B cell (primary cell): ENCODE data around the gene CAND2. TPM values are rescaled to one million over a fixed set of nuclear protein-coding genes. Genes with fewer than 3 reads are reported as not detected.
A peak's percentile ranks its signal among the peaks of the same experiment; 100 is the strongest.

Source experiments
- ATAC-seq: fragments of 200-7000 bp; cut with Tn5 transposase; one replicate; pipeline ENCODE4 v1.10.0; 2021; ENCODE audit warnings: low read depth, mild to moderate bottlenecking, moderate number of reproducible peaks, moderate library complexity
- CTCF ChIA-PET: fragments of 350-600 bp; sonication (Branson Sonifier 250); formaldehyde crosslinking; loops from one replicate; lab custom pipeline; 2021; ENCODE audit warnings: antibody characterized with exemption, inconsistent platforms; lab: Charles Lee
- POLR2A ChIA-PET: fragments of 350-600 bp; sonication (Branson Sonifier 250); formaldehyde crosslinking; loops from one replicate; lab custom pipeline; 2021; ENCODE audit warnings: antibody characterized with exemption; lab: Charles Lee
- DNase-seq: peaks from one replicate; pipeline ENCODE4 v3.0.0; 2013
- H2AFZ ChIP-seq: 2 replicates; pipeline ENCODE4 v1.6.1; 2012; ENCODE audit warnings: mild to moderate bottlenecking, low read depth, low read length; ENCODE audit not compliant: insufficient read depth, poor library complexity, severe bottlenecking
- H3K27ac ChIP-seq, 2 donors: 1 replicate in 1 of 2; 2 replicates in 1 of 2; pipeline ENCODE4 v1.5.1; 2012 to 2013; ENCODE audit warnings: low read length in 2 of 2, mild to moderate bottlenecking in 2 of 2, moderate library complexity in 1 of 2
- H3K27me3 ChIP-seq, 4 experiments: fragments of 200-600 bp in 1 of 4; sonication (generic) in 1 of 4; replicated peaks in 1 of 4; 1 replicate in 2 of 4; 2 replicates in 2 of 4; pipeline versions ENCODE4 v1.6.1 to v1.7.0; 2013 to 2016; ENCODE audit warnings: low read length in 3 of 4, mild to moderate bottlenecking in 2 of 4, mixed read lengths in 1 of 4, moderate library complexity in 1 of 4; ENCODE audit not compliant: insufficient read depth in 4 of 4, control insufficient read depth in 3 of 4; ENCODE audit errors: control extremely low read depth in 1 of 4
- H3K36me3 ChIP-seq, 2 experiments: replicated peaks in 1 of 2; 1 replicate in 1 of 2; 2 replicates in 1 of 2; pipeline versions ENCODE4 v1.6.1 to v1.7.1; 2013; ENCODE audit warnings: low read length in 1 of 2; ENCODE audit not compliant: insufficient read depth in 2 of 2, control insufficient read depth in 1 of 2; ENCODE audit errors: control extremely low read depth in 1 of 2, extremely low read depth in 1 of 2
- H3K4me1 ChIP-seq, 2 donors: fragments of 200-600 bp in 1 of 2; sonication (generic) in 1 of 2; 1 replicate in 1 of 2; 2 replicates in 1 of 2; pipeline versions ENCODE4 v1.5.1 to v1.6.1; 2013 to 2017; ENCODE audit warnings: low read length in 2 of 2; ENCODE audit not compliant: control insufficient read depth in 2 of 2, insufficient read depth in 2 of 2
- H3K4me2 ChIP-seq: replicated peaks from 2 replicates; pipeline ENCODE3; 2012; ENCODE audit warnings: mild to moderate bottlenecking, low read depth, low read length; ENCODE audit not compliant: poor library complexity, severe bottlenecking
- H3K4me3 ChIP-seq, 5 experiments: fragments of 200-600 bp in 1 of 5; sonication (generic) in 1 of 5; 1 replicate in 3 of 5; 2 replicates in 2 of 5; pipeline versions ENCODE4 v1.5.1 to v1.7.0; 2011 to 2016; ENCODE audit warnings: low read length in 4 of 5, mild to moderate bottlenecking in 4 of 5, low read depth in 2 of 5, control low read depth in 1 of 5, moderate library complexity in 1 of 5; ENCODE audit not compliant: insufficient read depth in 1 of 5; ENCODE audit errors: control extremely low read depth in 1 of 5, extremely low read depth in 1 of 5
- H3K79me2 ChIP-seq: fragments of 200-600 bp; sonication (generic); one replicate; pipeline ENCODE4 v1.6.0; 2016; ENCODE audit warnings: low read length; ENCODE audit not compliant: control insufficient read depth, insufficient read depth
- H3K9ac ChIP-seq: fragments of 200-600 bp; sonication (generic); 2 replicates; pipeline ENCODE4 v1.6.1; 2017; ENCODE audit warnings: mild to moderate bottlenecking, low read length, moderate library complexity
- H3K9me3 ChIP-seq, 3 donors: one replicate each; pipeline versions ENCODE4 v1.6.1 to v1.7.1; 2013; ENCODE audit warnings: low read length in 2 of 3; ENCODE audit not compliant: control insufficient read depth in 2 of 3, insufficient read depth in 1 of 3; ENCODE audit errors: control extremely low read depth in 1 of 3
- H4K20me1 ChIP-seq: 2 replicates; pipeline ENCODE4 v1.6.0; 2012; ENCODE audit warnings: mild to moderate bottlenecking, low read length; ENCODE audit not compliant: insufficient read depth, control insufficient read depth, poor library complexity, severe bottlenecking
- H3K27ac Mint-ChIP-seq: one replicate; pipeline ENCODE4 v1.8.0; 2021; ENCODE audit warnings: mixed read lengths
- H3K27me3 Mint-ChIP-seq: one replicate; pipeline ENCODE4 v1.8.0; 2021; ENCODE audit warnings: mixed read lengths
- H3K4me1 Mint-ChIP-seq: one replicate; pipeline ENCODE4 v1.8.0; 2021; ENCODE audit warnings: mixed read lengths
- H3K4me3 Mint-ChIP-seq: one replicate; pipeline ENCODE4 v1.8.0; 2021; ENCODE audit warnings: mixed read lengths
- H3K9me3 Mint-ChIP-seq: one replicate; pipeline ENCODE4 v1.8.0; 2022; ENCODE audit warnings: mixed read lengths; ENCODE audit not compliant: insufficient read depth
- EZH2 ChIP-seq: IDR thresholded peaks from 2 replicates; pipeline ENCODE4 v1.6.1; 2012; ENCODE audit warnings: borderline replicate concordance, low read depth, mild to moderate bottlenecking, moderate library complexity, low read length; ENCODE audit not compliant: insufficient read depth, poor library complexity, severe bottlenecking
- WGBS: methylation state at CpG from one replicate; pipeline ENCODE4 v1.1.5; 2013; ENCODE audit warnings: missing lambda C conversion rate; ENCODE audit not compliant: insufficient coverage; 5-methylcytosine and 5-hydroxymethylcytosine counted together
- intact Hi-C: fragments of 100-400 bp; cut with micrococcal nuclease; formaldehyde crosslinking; loops from one replicate; pipeline ENCODE4 v1.10.0; 2022
- polyA plus RNA-seq: library from polyadenylated mRNA; depleted of rRNA; stranded (reverse); fragments of >200 nt; gene quantifications from 2 replicates; pipeline ENCODE4 v1.2.3, GENCODE V29; 2012
- total RNA-seq, 2 donors: library from RNA; stranded (reverse); fragments of 120-200 nt in 1 of 2; gene quantifications; 1 replicate in 1 of 2; 2 replicates in 1 of 2; pipeline versions ENCODE4 v1.2.3 to v1.2.4, GENCODE V29; 2013 to 2022
- TF ChIP-seq, protein P1 (sequence below): fragments of 200-600 bp; IDR thresholded peaks from one replicate; pipeline ENCODE4 v1.8.0; 2022; ENCODE audit warnings: antibody characterized with exemption, mild to moderate bottlenecking

Gene CAND2
- total and polyA plus RNA-seq, 2 donors (not counting 1 experiment from before 2014, with no cell fraction given), result 0.34 to 1.9 TPM

DNA sequence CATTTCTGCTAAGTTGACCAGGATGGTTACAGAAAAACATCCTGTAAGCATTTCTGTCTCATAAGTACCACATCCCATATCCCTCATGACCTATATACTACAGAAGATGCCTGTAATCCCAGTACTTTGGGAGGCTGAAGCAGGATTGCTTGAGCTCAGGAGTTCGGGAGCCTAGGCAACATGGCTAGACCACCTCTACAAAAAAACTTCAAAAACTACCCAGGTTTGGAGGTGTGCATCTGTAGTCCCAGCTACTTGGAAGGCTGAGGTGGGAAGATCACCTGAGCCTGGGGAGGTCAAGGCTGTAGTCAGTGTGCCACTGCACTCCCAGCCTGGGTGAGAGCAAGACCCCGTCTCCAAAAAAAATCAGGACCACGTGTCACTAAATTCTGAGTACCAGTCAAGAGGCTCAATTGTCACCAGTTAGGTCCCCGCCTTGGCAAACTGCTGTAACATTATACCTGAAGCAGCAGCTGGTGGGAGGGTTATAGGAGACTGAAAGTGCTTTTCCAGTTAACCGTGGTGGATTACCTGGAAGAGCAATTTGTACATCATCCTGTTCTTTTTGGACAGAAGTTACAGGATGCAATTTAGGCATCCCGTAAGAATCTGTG lies 38.7 kb downstream of the CAND2 start:
- TF ChIP-seq, protein P1, sequence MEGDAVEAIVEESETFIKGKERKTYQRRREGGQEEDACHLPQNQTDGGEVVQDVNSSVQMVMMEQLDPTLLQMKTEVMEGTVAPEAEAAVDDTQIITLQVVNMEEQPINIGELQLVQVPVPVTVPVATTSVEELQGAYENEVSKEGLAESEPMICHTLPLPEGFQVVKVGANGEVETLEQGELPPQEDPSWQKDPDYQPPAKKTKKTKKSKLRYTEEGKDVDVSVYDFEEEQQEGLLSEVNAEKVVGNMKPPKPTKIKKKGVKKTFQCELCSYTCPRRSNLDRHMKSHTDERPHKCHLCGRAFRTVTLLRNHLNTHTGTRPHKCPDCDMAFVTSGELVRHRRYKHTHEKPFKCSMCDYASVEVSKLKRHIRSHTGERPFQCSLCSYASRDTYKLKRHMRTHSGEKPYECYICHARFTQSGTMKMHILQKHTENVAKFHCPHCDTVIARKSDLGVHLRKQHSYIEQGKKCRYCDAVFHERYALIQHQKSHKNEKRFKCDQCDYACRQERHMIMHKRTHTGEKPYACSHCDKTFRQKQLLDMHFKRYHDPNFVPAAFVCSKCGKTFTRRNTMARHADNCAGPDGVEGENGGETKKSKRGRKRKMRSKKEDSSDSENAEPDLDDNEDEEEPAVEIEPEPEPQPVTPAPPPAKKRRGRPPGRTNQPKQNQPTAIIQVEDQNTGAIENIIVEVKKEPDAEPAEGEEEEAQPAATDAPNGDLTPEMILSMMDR, result no peak
- TF ChIP-seq EZH2, result no peak
- Histone ChIP-seq H3K4me1 (peaks cover 8 to 17% of the 10 kb centered on the region in 2 donors), H2AFZ (no peak overlapping the region), H3K4me2 (no peak overlapping the region), H3K9me3 (no peaks in the 10 kb centered on the region), H3K27ac (no peak overlapping the region), H3K79me2 (no peaks in the 10 kb centered on the region), H3K4me3 (no peak overlapping the region), H3K9ac (no peak overlapping the region), H3K36me3 (peaks cover 13 to 79% of the 10 kb centered on the region in 2 experiments), H4K20me1 (peaks cover 36% of the 10 kb centered on the region), H3K27me3 (no peaks in the 10 kb centered on the region)
- CTCF ChIA-PET, result no interaction called here
- Mint-ChIP-seq H3K9me3 (no peaks in the 10 kb centered on the region), H3K4me3 (no peak overlapping the region), H3K4me1 (peaks cover 31% of the 10 kb centered on the region), H3K27ac (peak overlapping the region; percentile 26), H3K27me3 (no peaks in the 10 kb centered on the region)
- DNase-seq (no peak), ATAC-seq (no peak)
- WGBS, result 100% methylated on average over 4 of the region's 6 CpGs
- intact Hi-C loops, result no loop called here
- POLR2A ChIA-PET, result no interaction called here

DNA sequence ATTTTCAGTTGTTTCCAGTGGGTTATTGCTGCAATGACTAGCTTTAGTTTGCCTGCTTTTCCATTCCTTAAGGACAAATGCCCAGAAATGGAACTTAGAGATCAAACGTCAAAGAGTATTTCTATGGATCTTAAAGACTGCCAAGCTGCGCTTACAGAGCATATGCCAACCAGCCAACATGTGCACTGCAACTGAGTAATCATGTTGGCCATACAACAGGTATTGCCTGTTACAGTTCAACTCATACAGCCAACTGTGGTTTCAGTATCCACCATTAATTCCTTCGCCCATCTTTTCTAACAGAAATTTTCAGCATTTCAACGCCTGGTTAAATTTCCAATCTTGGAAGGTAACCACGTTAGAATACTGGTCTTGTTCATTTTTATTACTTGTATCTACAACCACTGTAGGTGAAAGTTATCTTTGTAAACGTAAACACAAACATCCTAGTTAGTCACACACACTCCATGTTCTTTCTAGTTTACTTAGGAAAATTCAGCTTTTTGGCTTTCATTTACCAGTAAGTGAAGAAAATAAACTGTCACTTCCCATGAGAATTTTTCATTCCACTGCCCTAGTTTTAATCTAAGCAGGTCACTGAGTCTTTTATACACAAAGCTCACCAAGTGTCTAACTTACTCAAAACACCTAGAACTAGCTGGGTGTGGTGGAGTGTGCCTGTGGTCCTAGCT lies 41.0 kb downstream of the CAND2 start:
- Histone ChIP-seq H3K4me3 (no peak overlapping the region), H3K4me1 (peaks cover 14 to 30% of the 10 kb centered on the region in 2 donors), H3K9me3 (no peaks in the 10 kb centered on the region), H3K27ac (no peak overlapping the region), H4K20me1 (peaks cover 47% of the 10 kb centered on the region), H2AFZ (no peak overlapping the region), H3K79me2 (no peaks in the 10 kb centered on the region), H3K9ac (no peak overlapping the region), H3K36me3 (peaks cover 13 to 69% of the 10 kb centered on the region in 2 experiments), H3K27me3 (no peaks in the 10 kb centered on the region), H3K4me2 (no peak overlapping the region)
- POLR2A ChIA-PET, result no interaction called here
- Mint-ChIP-seq H3K27ac (no peak overlapping the region), H3K9me3 (no peaks in the 10 kb centered on the region), H3K4me1 (peaks cover 45% of the 10 kb centered on the region), H3K27me3 (no peaks in the 10 kb centered on the region), H3K4me3 (no peak overlapping the region)
- DNase-seq (no peak), ATAC-seq (no peak)
- 95% methylated on average over 2 of the region's 6 CpGs for WGBS
- intact Hi-C loops, result no loop called here
- no peak for TF ChIP-seq EZH2
- TF ChIP-seq, protein P1, result no peak
- CTCF ChIA-PET, result no interaction called here
